LoVo (cell line): ENCODE measurements around the gene RALGPS1.
A peak's percentile ranks its signal among the peaks of the same experiment; 100 is the strongest.

Experiments
- DNase-seq: peaks from one replicate; pipeline ENCODE4 v3.0.0-alpha.2; 2016; ENCODE audit warnings: low spot score

The RALGPS1 gene

GRCh38 chr9:127022913-127023660 lies 108.5 kb downstream of the RALGPS1 start:
- DNase-seq = no peak

- DNase-seq = no peak
Observed at GRCh38 chr9:127025042-127025441, 110.5 kb downstream of the RALGPS1 start.

GRCh38 chr9:127027694-127028093 lies 113.1 kb downstream of the RALGPS1 start:
- no peak for DNase-seq

GRCh38 chr9:127029548-127029947 lies 115.0 kb downstream of the RALGPS1 start:
- no peak for DNase-seq

GRCh38 chr9:127030814-127031740 lies 116.5 kb downstream of the RALGPS1 start:
- no peak for DNase-seq

GRCh38 chr9:127032256-127032655 lies 117.7 kb downstream of the RALGPS1 start:
- no peak for DNase-seq

GRCh38 chr9:127033061-127033460 lies 118.5 kb downstream of the RALGPS1 start:
- no peak for DNase-seq

GRCh38 chr9:127033789-127034188 lies 119.2 kb downstream of the RALGPS1 start:
- DNase-seq = no peak

- DNase-seq = no peak
Observed at GRCh38 chr9:127034691-127035090, 120.1 kb downstream of the RALGPS1 start.

- no peak for DNase-seq
Observed at GRCh38 chr9:127035423-127035822, 120.8 kb downstream of the RALGPS1 start.

GRCh38 chr9:127035948-127036347 lies 121.4 kb downstream of the RALGPS1 start:
- no peak for DNase-seq

GRCh38 chr9:127036437-127036836 lies 121.9 kb downstream of the RALGPS1 start:
- no peak for DNase-seq

GRCh38 chr9:127038531-127038930 lies 123.9 kb downstream of the RALGPS1 start:
- no peak for DNase-seq

GRCh38 chr9:127039492-127039891 lies 124.9 kb downstream of the RALGPS1 start:
- DNase-seq = no peak

- DNase-seq = no peak
Observed at GRCh38 chr9:127045148-127045547, 130.6 kb downstream of the RALGPS1 start.

GRCh38 chr9:127047971-127048370 lies 133.4 kb downstream of the RALGPS1 start:
- no peak for DNase-seq

- peak; percentile 65 for DNase-seq
Observed at GRCh38 chr9:127049044-127049443, 134.5 kb downstream of the RALGPS1 start.

GRCh38 chr9:127049581-127049980 lies 135.0 kb downstream of the RALGPS1 start:
- DNase-seq = no peak

GRCh38 chr9:127050152-127050551 lies 135.6 kb downstream of the RALGPS1 start:
- no peak for DNase-seq

GRCh38 chr9:127050591-127051001 lies 136.0 kb downstream of the RALGPS1 start:
- no peak for DNase-seq

- DNase-seq = no peak
Observed at GRCh38 chr9:127051881-127052595, 137.5 kb downstream of the RALGPS1 start.

GRCh38 chr9:127053057-127053821 lies 138.7 kb downstream of the RALGPS1 start:
- no peak for DNase-seq
